ENCODE measurements around the gene MAML2. TPM values are rescaled to one million over a fixed set of nuclear protein-coding genes. Genes with fewer than 3 reads are reported as not detected.

The MAML2 gene
- total RNA-seq, 4 donors from 2014 or later = 19.0 to 36.4 (median 31.4) TPM

GRCh38 chr11:96044747-96045146 lies 298.2 kb downstream of the MAML2 start:
- H3K27me3 ChIP-seq = no peaks in the 10 kb centered on the region
- intact Hi-C loops (cut with DNase I) = no loop called here
- H3K27ac ChIP-seq = peak overlapping the region in 2 of 3 donors; percentile 86 to 91
- H3K9me3 ChIP-seq = no peaks in the 10 kb centered on the region
- no peaks in the 10 kb centered on the region for H3K36me3 ChIP-seq
- WGBS, 2 donors = 60 to 74% methylated on average over 2 of the region's 2 CpGs
- no peak for DNase-seq
- TF ChIP-seq CTCF (IDR thresholded peaks at IDR 0.05) = no peak
- TF ChIP-seq POLR2A (IDR thresholded peaks at IDR 0.05) = no peak
- no peak overlapping the region for H3K4me3 ChIP-seq (replicated peaks in 1 of 3)
- H3K4me1 ChIP-seq = peaks cover 35 to 36% of the 10 kb centered on the region in 2 donors

GRCh38 chr11:96044311-96044710 lies 298.7 kb downstream of the MAML2 start:
- Histone ChIP-seq H3K36me3 (no peaks in the 10 kb centered on the region), H3K9me3 (no peaks in the 10 kb centered on the region), H3K27me3 (no peaks in the 10 kb centered on the region), H3K4me3 (replicated peaks in 1 of 3) (no peak overlapping the region), H3K27ac (peak overlapping the region in 2 of 3 donors; percentile 86 to 91), H3K4me1 (peaks cover 35 to 36% of the 10 kb centered on the region in 2 donors)
- TF ChIP-seq POLR2A (IDR thresholded peaks at IDR 0.05) (no peak), CTCF (IDR thresholded peaks at IDR 0.05) (no peak)
- intact Hi-C loops (cut with DNase I) = no loop called here
- DNase-seq = no peak

DNA sequence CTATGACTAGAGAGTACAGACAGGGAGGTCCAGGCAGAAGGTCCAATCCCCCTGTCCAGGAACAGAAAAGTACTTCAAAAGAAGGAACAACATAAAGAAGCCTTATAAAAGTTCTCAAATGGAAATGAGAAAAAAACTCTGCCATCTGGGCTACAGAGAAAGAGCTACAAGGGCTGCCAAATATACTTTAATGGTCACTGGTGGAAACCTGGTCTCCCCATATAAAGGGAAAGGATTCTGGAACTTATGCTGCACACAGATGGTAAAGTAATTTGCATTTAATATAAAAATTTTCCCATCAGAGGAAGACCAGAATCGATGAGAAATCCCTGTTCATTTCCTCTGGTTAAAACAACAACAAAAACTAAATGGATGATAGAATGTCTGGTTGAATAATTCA lies 299.7 kb downstream of the MAML2 start:
- Histone ChIP-seq H3K27ac (peak overlapping the region in 2 of 3 donors; percentile 8 to 58), H3K4me1 (peaks cover 35 to 36% of the 10 kb centered on the region in 2 donors), H3K36me3 (no peaks in the 10 kb centered on the region), H3K9me3 (no peaks in the 10 kb centered on the region), H3K27me3 (no peaks in the 10 kb centered on the region), H3K4me3 (replicated peaks in 1 of 3) (no peak overlapping the region)
- WGBS, 2 donors = 61 to 65% methylated on average over 1 of the region's 1 CpG
- TF ChIP-seq POLR2A (IDR thresholded peaks at IDR 0.05) (no peak), CTCF (IDR thresholded peaks at IDR 0.05) (no peak)
- intact Hi-C loops (cut with DNase I) = no loop called here
- no peak for DNase-seq

DNA sequence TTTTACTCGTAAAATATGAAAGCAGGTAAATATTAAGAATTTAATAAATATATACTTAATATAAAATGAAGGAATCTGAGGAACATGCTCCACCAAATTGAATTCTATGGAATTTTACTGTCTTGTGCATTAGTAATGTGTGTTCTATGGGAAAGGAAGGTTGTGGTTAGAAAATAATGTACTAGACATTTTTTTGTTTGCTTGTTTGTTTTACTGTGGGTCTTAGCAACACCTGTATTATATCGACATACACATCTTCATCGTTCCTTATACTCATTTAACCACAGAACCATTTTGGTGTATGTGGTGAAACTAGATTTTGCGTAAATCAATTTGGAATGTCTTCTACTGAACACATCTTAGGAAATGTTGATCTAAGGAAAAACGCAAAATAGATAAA lies 304.9 kb downstream of the MAML2 start:
- H3K9me3 ChIP-seq = no peaks in the 10 kb centered on the region
- no peak for TF ChIP-seq POLR2A (IDR thresholded peaks at IDR 0.05)
- TF ChIP-seq CTCF (IDR thresholded peaks at IDR 0.05) = no peak
- H3K4me1 ChIP-seq = peaks cover 27 to 38% of the 10 kb centered on the region in 2 donors
- DNase-seq = no peak
- no peaks in the 10 kb centered on the region for H3K27me3 ChIP-seq
- H3K4me3 ChIP-seq (replicated peaks in 1 of 3) = no peak overlapping the region
- no peak overlapping the region for H3K27ac ChIP-seq
- intact Hi-C loops (cut with DNase I) = no loop called here
- WGBS, 2 donors = 94 to 96% methylated on average over 5 of the region's 5 CpGs
- H3K36me3 ChIP-seq = no peaks in the 10 kb centered on the region

- H3K27me3 ChIP-seq = no peaks in the 10 kb centered on the region
- H3K9me3 ChIP-seq = no peaks in the 10 kb centered on the region
- H3K36me3 ChIP-seq = no peaks in the 10 kb centered on the region
- H3K4me3 ChIP-seq (replicated peaks in 1 of 3) = no peak overlapping the region
- peaks cover 32 to 43% of the 10 kb centered on the region in 2 donors for H3K4me1 ChIP-seq
- WGBS, 2 donors = 86 to 88% methylated on average over 4 of the region's 4 CpGs
- TF ChIP-seq CTCF (IDR thresholded peaks at IDR 0.05) (no peak), POLR2A (IDR thresholded peaks at IDR 0.05) (no peak)
- H3K27ac ChIP-seq = peak overlapping the region in 1 of 3 donors; percentile 2
- DNase-seq = no peak
- intact Hi-C loops (cut with DNase I) = no loop called here
These were observed 305.5 kb downstream of the MAML2 start for GRCh38 chr11:96037405-96037949.
